Muscle of leg (tissue), 11 donors: Measurements from ENCODE around the gene CTNNB1. TPM values are rescaled to one million over a fixed set of nuclear protein-coding genes. Genes with fewer than 3 reads are reported as not detected.

Source experiments
- DNase-seq: peaks from one replicate; pipeline ENCODE4 v3.0.0; 2013
- H3K27ac ChIP-seq: one replicate; pipeline ENCODE4 v1.5.1; 2013; ENCODE audit warnings: mild to moderate bottlenecking, low read length, control low read depth
- H3K27me3 ChIP-seq: one replicate; pipeline ENCODE4 v1.6.1; 2013; ENCODE audit warnings: low read length; ENCODE audit not compliant: control insufficient read depth, insufficient read depth
- H3K36me3 ChIP-seq: one replicate; pipeline ENCODE4 v1.6.1; 2013; ENCODE audit warnings: low read length; ENCODE audit not compliant: control insufficient read depth, insufficient read depth
- H3K4me1 ChIP-seq: one replicate; pipeline ENCODE4 v1.6.1; 2013; ENCODE audit warnings: low read length; ENCODE audit not compliant: control insufficient read depth, insufficient read depth
- H3K4me3 ChIP-seq: one replicate; pipeline ENCODE4 v1.5.1; 2013; ENCODE audit warnings: low read length, control low read depth
- H3K9me3 ChIP-seq: replicated peaks from 2 replicates; pipeline ENCODE4 v1.6.1; 2013; ENCODE audit warnings: low read depth, low read length; ENCODE audit not compliant: control insufficient read depth
- WGBS: methylation state at CpG from one replicate; pipeline ENCODE4 v1.1.5; 2013; ENCODE audit warnings: missing lambda C conversion rate; ENCODE audit not compliant: insufficient coverage; 5-methylcytosine and 5-hydroxymethylcytosine counted together
- polyA plus RNA-seq, 8 donors: library from polyadenylated mRNA; unstranded; fragments of 120-200 nt; gene quantifications; one replicate each; pipeline versions ENCODE4 v1.2.1 to v1.2.3, GENCODE V29; 2013; ENCODE audit warnings: inconsistent platforms in 1 of 8, low replicate concordance in 1 of 8; ENCODE audit not compliant: insufficient read length in 8 of 8, insufficient read depth in 1 of 8
- total RNA-seq: library from RNA; stranded (reverse); fragments of 120-200 nt; gene quantifications from one replicate; pipeline ENCODE4 v1.2.4, GENCODE V29; 2013

CTNNB1 gene
- total and polyA plus RNA-seq, 9 donors, result 272 to 390 (median 327) TPM

- no peak for DNase-seq
- H3K4me1 ChIP-seq, result peaks cover 6% of the 10 kb centered on the region
- H3K27ac ChIP-seq, result no peak overlapping the region
- no peaks in the 10 kb centered on the region for H3K9me3 ChIP-seq
- peaks cover 25% of the 10 kb centered on the region for H3K36me3 ChIP-seq
- WGBS, result 68% methylated on average over 10 of the region's 12 CpGs
- H3K4me3 ChIP-seq, result no peak overlapping the region
- no peaks in the 10 kb centered on the region for H3K27me3 ChIP-seq
Observed at GRCh38 chr3:41247055-41248004, 48.0 kb downstream of the CTNNB1 start.

GRCh38 chr3:41248525-41248924, 49.2 kb downstream of the CTNNB1 start:
- no peak for DNase-seq
- Histone ChIP-seq H3K4me1 (peaks cover 6% of the 10 kb centered on the region), H3K27me3 (no peaks in the 10 kb centered on the region), H3K9me3 (no peaks in the 10 kb centered on the region), H3K27ac (no peak overlapping the region), H3K4me3 (no peak overlapping the region), H3K36me3 (peaks cover 18% of the 10 kb centered on the region)
- 68% methylated on average over 3 of the region's 3 CpGs for WGBS

- H3K4me1 ChIP-seq, result peaks cover 6% of the 10 kb centered on the region
- DNase-seq, result no peak
- no peak overlapping the region for H3K4me3 ChIP-seq
- no peaks in the 10 kb centered on the region for H3K27me3 ChIP-seq
- WGBS, result no CpG with 5 or more reads among the region's 3 CpGs
- H3K9me3 ChIP-seq, result no peaks in the 10 kb centered on the region
- H3K27ac ChIP-seq, result no peak overlapping the region
- peaks cover 11% of the 10 kb centered on the region for H3K36me3 ChIP-seq
Observed at GRCh38 chr3:41249318-41249717, 50.0 kb downstream of the CTNNB1 start.

GRCh38 chr3:41250825-41251224, 51.5 kb downstream of the CTNNB1 start:
- Histone ChIP-seq H3K27ac (no peak overlapping the region), H3K9me3 (no peaks in the 10 kb centered on the region), H3K27me3 (no peaks in the 10 kb centered on the region), H3K36me3 (no peaks in the 10 kb centered on the region), H3K4me3 (no peak overlapping the region), H3K4me1 (peaks cover 6% of the 10 kb centered on the region)
- DNase-seq, result no peak
- WGBS, result 33% methylated on average over 1 of the region's 2 CpGs

GRCh38 chr3:41251593-41251992, 52.3 kb downstream of the CTNNB1 start:
- Histone ChIP-seq H3K27ac (no peak overlapping the region), H3K9me3 (no peaks in the 10 kb centered on the region), H3K27me3 (no peaks in the 10 kb centered on the region), H3K4me3 (no peak overlapping the region), H3K4me1 (peaks cover 4% of the 10 kb centered on the region), H3K36me3 (no peaks in the 10 kb centered on the region)
- no peak for DNase-seq
- WGBS, result 83% methylated on average over 1 of the region's 1 CpG

GRCh38 chr3:41258239-41258800, 59.0 kb downstream of the CTNNB1 start:
- H3K27me3 ChIP-seq, result no peaks in the 10 kb centered on the region
- H3K27ac ChIP-seq, result no peak overlapping the region
- H3K4me1 ChIP-seq, result no peaks in the 10 kb centered on the region
- no peaks in the 10 kb centered on the region for H3K36me3 ChIP-seq
- DNase-seq, result no peak
- H3K4me3 ChIP-seq, result no peak overlapping the region
- no peaks in the 10 kb centered on the region for H3K9me3 ChIP-seq
- WGBS, result no CpG with 5 or more reads among the region's 4 CpGs

- no peaks in the 10 kb centered on the region for H3K36me3 ChIP-seq
- DNase-seq, result no peak
- H3K4me3 ChIP-seq, result no peak overlapping the region
- H3K4me1 ChIP-seq, result no peaks in the 10 kb centered on the region
- H3K9me3 ChIP-seq, result no peaks in the 10 kb centered on the region
- WGBS, result no CpG with 5 or more reads among the region's 1 CpG
- no peaks in the 10 kb centered on the region for H3K27me3 ChIP-seq
- no peak overlapping the region for H3K27ac ChIP-seq
Observed at GRCh38 chr3:41259449-41260062, 60.3 kb downstream of the CTNNB1 start.

GRCh38 chr3:41260063-41260450, 60.8 kb downstream of the CTNNB1 start:
- no peaks in the 10 kb centered on the region for H3K36me3 ChIP-seq

GRCh38 chr3:41265011-41265545, 65.8 kb downstream of the CTNNB1 start:
- Histone ChIP-seq H3K9me3 (no peaks in the 10 kb centered on the region), H3K27ac (no peak overlapping the region), H3K4me3 (no peak overlapping the region), H3K4me1 (no peaks in the 10 kb centered on the region), H3K27me3 (no peaks in the 10 kb centered on the region), H3K36me3 (no peaks in the 10 kb centered on the region)
- no peak for DNase-seq
- WGBS, result 83% methylated on average over 8 of the region's 11 CpGs

More at GRCh38 chr3:41260063-41260450, 60.8 kb downstream of the CTNNB1 start:
- Histone ChIP-seq H3K27ac (no peak overlapping the region), H3K9me3 (no peaks in the 10 kb centered on the region), H3K4me3 (no peak overlapping the region), H3K27me3 (no peaks in the 10 kb centered on the region), H3K4me1 (no peaks in the 10 kb centered on the region)
- no peak for DNase-seq
- no CpG with 5 or more reads among the region's 3 CpGs for WGBS

- Histone ChIP-seq H3K27ac (no peak overlapping the region), H3K9me3 (no peaks in the 10 kb centered on the region), H3K4me1 (no peaks in the 10 kb centered on the region), H3K4me3 (no peak overlapping the region), H3K36me3 (no peaks in the 10 kb centered on the region), H3K27me3 (no peaks in the 10 kb centered on the region)
- DNase-seq, result no peak
- 63% methylated on average over 3 of the region's 3 CpGs for WGBS
Observed at GRCh38 chr3:41265823-41266273, 66.5 kb downstream of the CTNNB1 start.
